HUES64 (cell line): ENCODE measurements around the gene UBAC1.
"Not testable (repeated sequence)": the region's sequence is repeated elsewhere in the genome, so short reads cannot be mapped to it uniquely, and the experiment has no call there.

Experiments used
- H3K27ac ChIP-seq: 2 replicates; pipeline ENCODE4 v1.7.0; 2013; ENCODE audit warnings: low read depth, low read length, inconsistent platforms
- H3K27me3 ChIP-seq: 2 replicates; pipeline ENCODE4 v1.6.1; 2013; ENCODE audit warnings: mild to moderate bottlenecking, low read length; ENCODE audit not compliant: insufficient read depth
- H3K36me3 ChIP-seq: 2 replicates; pipeline ENCODE4 v1.6.1; 2013; ENCODE audit warnings: mild to moderate bottlenecking, low read length; ENCODE audit not compliant: insufficient read depth
- H3K4me1 ChIP-seq: 2 replicates; pipeline ENCODE4 v1.6.1; 2013; ENCODE audit warnings: mild to moderate bottlenecking, low read length, moderate library complexity; ENCODE audit not compliant: insufficient read depth
- H3K4me3 ChIP-seq: 2 replicates; pipeline ENCODE4 v1.5.1; 2013; ENCODE audit warnings: mild to moderate bottlenecking, low read length, moderate library complexity
- H3K9ac ChIP-seq: 2 replicates; pipeline ENCODE4 v1.6.1; 2013; ENCODE audit warnings: mild to moderate bottlenecking, low read depth, low read length
- H3K9me3 ChIP-seq: 2 replicates; pipeline ENCODE4 v1.6.1; 2013; ENCODE audit warnings: low read depth, low read length; ENCODE audit not compliant: insufficient read depth
- WGBS: fragments of 150-250, 120-280 bp; methylation state at CpG from one replicate; pipeline ENCODE4 v1.1.7; 2013; ENCODE audit warnings: missing lambda C conversion rate; 5-methylcytosine and 5-hydroxymethylcytosine counted together

The UBAC1 gene

GRCh38 chr9:135901031-135901758 is 60.0 kb downstream of the UBAC1 start:
- H3K4me1 ChIP-seq = peaks cover 21% of the 10 kb centered on the region
- no peak overlapping the region for H3K27ac ChIP-seq
- H3K9ac ChIP-seq = no peak overlapping the region
- no peaks in the 10 kb centered on the region; the same call in 1 of the 2 replicates for H3K9me3 ChIP-seq
- H3K4me3 ChIP-seq = no peak overlapping the region
- peaks cover 14% of the 10 kb centered on the region; the same call in 1 of the 2 replicates for H3K36me3 ChIP-seq
- no peaks in the 10 kb centered on the region for H3K27me3 ChIP-seq
- 92% methylated on average over 9 of the region's 9 CpGs for WGBS

GRCh38 chr9:135898634-135899407 is 62.4 kb downstream of the UBAC1 start:
- peaks cover 9% of the 10 kb centered on the region; the same call in 1 of the 2 replicates for H3K36me3 ChIP-seq
- WGBS = 94% methylated on average over 11 of the region's 11 CpGs
- H3K4me1 ChIP-seq = peaks cover 21% of the 10 kb centered on the region
- no peak overlapping the region for H3K9ac ChIP-seq
- no peak overlapping the region for H3K27ac ChIP-seq
- no peak overlapping the region for H3K4me3 ChIP-seq
- H3K27me3 ChIP-seq = no peaks in the 10 kb centered on the region
- H3K9me3 ChIP-seq = no peaks in the 10 kb centered on the region; the same call in 1 of the 2 replicates

- no peak overlapping the region for H3K27ac ChIP-seq
- H3K27me3 ChIP-seq = no peaks in the 10 kb centered on the region
- no peaks in the 10 kb centered on the region; the same call in 1 of the 2 replicates for H3K9me3 ChIP-seq
- H3K36me3 ChIP-seq = peaks cover 4% of the 10 kb centered on the region; the same call in 1 of the 2 replicates
- H3K9ac ChIP-seq = no peak overlapping the region
- 93% methylated on average over 2 of the region's 2 CpGs for WGBS
- H3K4me3 ChIP-seq = no peak overlapping the region
- peaks cover 19% of the 10 kb centered on the region for H3K4me1 ChIP-seq
Measured at GRCh38 chr9:135896626-135897025, 64.5 kb downstream of the UBAC1 start.

- H3K27ac ChIP-seq = no peak overlapping the region
- H3K4me3 ChIP-seq = no peak overlapping the region
- H3K36me3 ChIP-seq = peaks cover 4% of the 10 kb centered on the region; the same call in 1 of the 2 replicates
- no peaks in the 10 kb centered on the region; the same call in 1 of the 2 replicates for H3K9me3 ChIP-seq
- no peak overlapping the region for H3K9ac ChIP-seq
- no peaks in the 10 kb centered on the region for H3K27me3 ChIP-seq
- peaks cover 23% of the 10 kb centered on the region for H3K4me1 ChIP-seq
- WGBS = 88% methylated on average over 2 of the region's 3 CpGs
Measured at GRCh38 chr9:135896205-135896604, 65.0 kb downstream of the UBAC1 start.

- H3K27ac ChIP-seq = no peak overlapping the region
- peaks cover 32% of the 10 kb centered on the region for H3K4me1 ChIP-seq
- H3K4me3 ChIP-seq = no peak overlapping the region
- no peak overlapping the region for H3K9ac ChIP-seq
- no peaks in the 10 kb centered on the region for H3K27me3 ChIP-seq
- peaks cover 4% of the 10 kb centered on the region; the same call in 1 of the 2 replicates for H3K36me3 ChIP-seq
- H3K9me3 ChIP-seq = no peaks in the 10 kb centered on the region; the same call in 1 of the 2 replicates
- WGBS = 86% methylated on average over 4 of the region's 4 CpGs
Measured at GRCh38 chr9:135895202-135895848, 65.8 kb downstream of the UBAC1 start.

- Histone ChIP-seq H3K4me1 (peaks cover 54% of the 10 kb centered on the region), H3K9ac (no peak overlapping the region)
- WGBS = 96% methylated on average over 1 of the region's 1 CpG
Measured at GRCh38 chr9:135893104-135893503, 68.1 kb downstream of the UBAC1 start.

GRCh38 chr9:135892327-135892726 is 68.8 kb downstream of the UBAC1 start:
- H3K27ac ChIP-seq, H3K9ac ChIP-seq, H3K4me3 ChIP-seq, H3K27me3 ChIP-seq, H3K9me3 ChIP-seq, H3K36me3 ChIP-seq: not testable (repeated sequence)
- WGBS = 97% methylated on average over 6 of the region's 6 CpGs
- H3K4me1 ChIP-seq = peaks cover 60% of the 10 kb centered on the region

More at GRCh38 chr9:135893104-135893503, 68.1 kb downstream of the UBAC1 start:
- Histone ChIP-seq H3K4me3 (no peak overlapping the region), H3K9me3 (no peaks in the 10 kb centered on the region), H3K27me3 (no peaks in the 10 kb centered on the region), H3K36me3 (peaks cover 3% of the 10 kb centered on the region; the same call in 1 of the 2 replicates), H3K27ac (no peak overlapping the region)

- H3K4me1 ChIP-seq = peaks cover 71% of the 10 kb centered on the region
- H3K36me3 ChIP-seq = no peaks in the 10 kb centered on the region
- H3K9me3 ChIP-seq = no peaks in the 10 kb centered on the region
- 0 out of 2 replicates have a peak overlapping the region, but pooled peaks have one; percentile 13 for H3K9ac ChIP-seq
- 82% methylated on average over 8 of the region's 8 CpGs for WGBS
- H3K27me3 ChIP-seq = no peaks in the 10 kb centered on the region
- H3K4me3 ChIP-seq = no peak overlapping the region
- no peak overlapping the region for H3K27ac ChIP-seq
Measured at GRCh38 chr9:135891027-135891631, 70.0 kb downstream of the UBAC1 start.

GRCh38 chr9:135890190-135891026 is 70.8 kb downstream of the UBAC1 start:
- Histone ChIP-seq H3K36me3 (no peaks in the 10 kb centered on the region), H3K27ac (no peak overlapping the region), H3K4me3 (no peak overlapping the region), H3K9ac (0 out of 2 replicates have a peak overlapping the region, but pooled peaks have one; percentile 13), H3K27me3 (no peaks in the 10 kb centered on the region), H3K4me1 (peaks cover 78% of the 10 kb centered on the region), H3K9me3 (no peaks in the 10 kb centered on the region)
- 88% methylated on average over 18 of the region's 18 CpGs for WGBS

- Histone ChIP-seq H3K4me3 (no peak overlapping the region), H3K27ac (no peak overlapping the region), H3K36me3 (no peaks in the 10 kb centered on the region), H3K4me1 (peaks cover 78% of the 10 kb centered on the region), H3K27me3 (no peaks in the 10 kb centered on the region), H3K9ac (no peak overlapping the region), H3K9me3 (no peaks in the 10 kb centered on the region)
- 87% methylated on average over 19 of the region's 19 CpGs for WGBS
Measured at GRCh38 chr9:135889564-135890189, 71.5 kb downstream of the UBAC1 start.
